GM19025 (cell line): ENCODE data around the gene CRTAC1.

Experiments
- ATAC-seq: cut with Tn5 transposase; IDR thresholded peaks from one replicate; pipeline ENCODE4 v1.9.1; 2021; ENCODE audit warnings: mild to moderate bottlenecking, low read depth, moderate library complexity; ENCODE audit not compliant: unreplicated experiment

The CRTAC1 gene

DNA sequence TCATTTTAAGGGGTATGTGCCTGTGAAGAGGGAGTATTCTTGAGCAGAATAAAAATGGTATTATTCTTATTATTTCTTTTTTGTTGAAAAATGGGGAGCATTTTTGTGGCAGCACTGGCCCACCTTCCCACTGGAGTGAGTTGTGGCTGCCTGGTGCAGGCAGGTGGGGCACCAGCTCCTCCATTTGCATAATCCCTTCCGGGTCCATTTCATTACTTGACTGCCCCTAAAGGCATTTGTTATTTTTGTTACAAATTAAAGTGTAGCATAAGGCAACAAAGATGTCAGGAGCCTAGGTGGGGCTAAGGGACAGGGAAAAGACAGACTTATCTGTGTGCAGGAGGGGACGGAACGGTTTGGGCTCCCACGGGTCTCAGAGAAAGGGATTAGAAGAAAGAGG lies 154.0 kb downstream of the CRTAC1 start:
- ATAC-seq: no peak

DNA sequence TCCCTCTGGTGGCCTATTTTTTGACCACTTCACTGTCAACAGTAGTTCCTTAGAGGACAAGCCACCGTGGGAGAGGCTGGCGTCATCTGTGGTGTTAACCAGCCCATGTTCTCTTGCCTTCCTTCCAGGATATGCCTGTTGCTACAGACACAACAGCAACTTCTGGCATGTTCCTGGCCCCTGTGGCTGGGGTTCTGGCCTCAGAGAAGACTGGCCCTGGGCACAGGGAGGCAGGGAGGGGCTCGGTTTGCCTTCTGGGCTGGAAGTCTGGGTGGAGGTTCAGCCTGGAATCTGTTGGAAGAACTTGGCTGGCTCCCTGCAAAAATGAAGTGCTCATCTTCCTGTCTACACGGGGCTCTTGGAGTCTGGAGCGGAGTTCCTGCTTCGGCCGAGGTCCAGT lies 155.0 kb downstream of the CRTAC1 start:
- no peak for ATAC-seq

DNA sequence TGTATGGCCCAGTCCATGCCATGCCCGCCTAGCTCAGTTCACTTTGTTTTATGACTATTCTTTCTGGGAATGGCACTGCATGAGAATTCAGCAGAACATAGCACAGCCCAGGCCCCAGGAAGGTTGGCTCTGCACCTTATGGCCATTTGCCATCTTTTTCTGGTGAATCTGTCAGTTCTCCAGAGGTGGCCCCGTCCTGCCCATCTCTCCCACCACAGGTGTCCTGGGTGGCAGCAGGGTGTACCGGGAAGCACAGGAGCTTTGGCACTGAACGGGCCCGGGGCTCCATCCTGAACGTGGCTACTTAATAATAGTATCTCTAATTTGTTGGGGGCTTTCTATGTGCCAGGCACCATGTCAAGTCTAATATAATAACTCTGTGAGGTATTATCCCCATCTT lies 156.1 kb downstream of the CRTAC1 start:
- ATAC-seq: no peak

DNA sequence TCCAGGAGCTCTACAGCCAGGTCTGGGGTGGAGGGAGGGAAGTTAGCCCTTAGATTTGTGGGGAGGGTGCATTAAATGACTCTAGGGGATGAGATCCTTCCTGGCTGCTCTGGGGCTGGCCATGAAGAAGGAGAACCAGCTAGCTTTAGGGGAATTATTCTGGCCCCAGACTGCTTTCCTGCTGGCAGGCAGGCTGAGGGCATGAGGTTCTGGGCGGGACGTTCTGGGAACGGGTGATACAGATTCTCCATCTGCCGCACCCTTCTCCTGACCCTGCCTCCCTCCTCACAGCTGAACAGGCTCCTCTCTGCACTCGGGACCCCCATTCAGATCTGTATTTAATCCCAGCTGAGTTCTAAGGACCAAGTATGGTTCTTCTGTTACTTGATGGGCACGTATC lies 156.9 kb downstream of the CRTAC1 start:
- ATAC-seq: no peak

DNA sequence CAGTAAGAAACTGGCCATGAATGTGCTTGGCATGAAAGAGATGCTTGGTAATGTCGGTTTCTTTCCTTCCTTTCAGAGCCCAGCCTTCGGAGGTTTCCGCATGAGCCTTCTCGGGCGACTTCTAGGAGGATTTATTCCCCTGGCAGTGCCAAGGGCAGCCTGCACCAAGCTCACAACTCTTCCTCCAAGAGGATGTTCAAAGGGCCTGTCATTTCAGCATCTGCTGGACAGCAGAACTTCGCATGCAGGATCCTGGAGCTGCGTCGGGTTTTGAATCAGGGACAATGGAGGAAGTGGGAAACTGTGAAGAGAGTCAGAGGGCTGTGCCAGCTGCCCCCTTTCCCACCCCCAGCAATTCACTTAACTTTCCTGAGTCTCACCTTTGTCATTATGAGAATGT lies 159.4 kb downstream of the CRTAC1 start:
- no peak for ATAC-seq

DNA sequence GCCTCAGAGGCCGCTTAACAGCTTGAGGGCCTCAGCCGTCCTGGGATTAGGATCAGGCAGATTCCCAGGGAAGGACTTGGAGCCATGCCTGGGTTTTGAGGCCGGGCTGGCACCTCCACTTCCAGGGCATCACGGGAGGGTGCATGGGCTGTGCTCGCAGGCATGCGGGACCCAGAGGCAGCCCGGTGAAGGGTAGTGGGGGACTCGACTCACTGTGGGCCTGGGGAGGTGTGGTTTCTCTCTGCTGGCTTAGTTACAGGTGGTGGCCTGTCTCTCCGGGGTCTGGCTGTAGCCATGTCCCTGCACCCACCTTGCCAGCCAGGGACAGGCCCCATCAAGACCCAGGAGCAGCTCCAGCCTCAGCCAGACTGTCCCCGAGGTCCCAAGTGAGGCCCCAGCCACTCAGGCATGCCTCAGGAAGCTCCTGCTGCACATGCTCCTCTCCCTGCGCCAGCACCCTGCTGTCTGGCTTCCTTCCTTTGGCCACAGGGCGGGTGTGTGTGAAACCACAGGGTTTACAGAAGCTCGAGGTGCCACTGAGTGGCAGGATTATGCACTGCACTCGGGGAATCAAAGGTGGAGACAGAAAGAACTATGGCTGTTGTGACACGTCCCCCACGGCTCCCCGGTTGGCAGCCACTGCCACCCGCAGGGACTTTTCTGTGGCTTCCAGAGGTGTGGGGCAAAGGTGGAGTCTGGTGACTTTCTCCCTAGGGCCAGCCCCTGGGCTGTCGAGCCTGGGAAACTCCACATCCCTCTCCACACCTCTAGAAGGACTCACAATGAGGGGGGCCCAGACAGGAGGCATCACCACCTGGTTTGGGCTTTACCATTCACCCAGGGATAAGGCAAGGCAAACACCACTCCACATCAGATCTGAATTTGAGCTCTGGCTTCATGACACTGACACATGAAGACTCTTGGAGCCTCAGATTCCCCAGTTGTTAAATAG lies 161.1 kb downstream of the CRTAC1 start:
- peak; percentile 98 for ATAC-seq

DNA sequence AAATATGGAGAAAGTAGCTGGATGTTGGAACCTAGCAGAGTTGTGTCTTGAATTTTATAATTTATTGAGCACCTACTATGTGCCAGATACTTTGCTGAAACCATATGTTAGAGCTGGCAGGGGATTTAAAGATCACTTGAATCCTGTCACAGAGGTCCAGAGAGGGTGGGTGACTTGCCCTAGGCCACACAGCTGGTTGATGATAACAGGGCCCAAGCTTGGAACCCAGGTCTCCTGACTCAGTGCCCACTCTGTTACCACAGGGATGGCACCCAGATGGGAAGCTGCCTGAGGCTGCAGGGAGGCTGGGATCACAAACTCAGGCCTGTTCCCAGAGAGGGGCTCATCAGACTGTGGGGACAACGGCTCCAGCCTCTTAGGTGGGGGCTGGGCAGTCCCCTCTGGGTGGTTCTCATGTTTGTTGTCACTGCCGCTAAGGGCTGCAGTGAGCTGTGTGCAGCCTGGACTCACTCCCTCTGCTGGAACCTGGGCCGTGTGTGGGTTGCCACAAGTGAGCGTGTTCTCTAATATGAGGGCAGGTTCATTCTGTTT lies 162.2 kb downstream of the CRTAC1 start:
- ATAC-seq: no peak

DNA sequence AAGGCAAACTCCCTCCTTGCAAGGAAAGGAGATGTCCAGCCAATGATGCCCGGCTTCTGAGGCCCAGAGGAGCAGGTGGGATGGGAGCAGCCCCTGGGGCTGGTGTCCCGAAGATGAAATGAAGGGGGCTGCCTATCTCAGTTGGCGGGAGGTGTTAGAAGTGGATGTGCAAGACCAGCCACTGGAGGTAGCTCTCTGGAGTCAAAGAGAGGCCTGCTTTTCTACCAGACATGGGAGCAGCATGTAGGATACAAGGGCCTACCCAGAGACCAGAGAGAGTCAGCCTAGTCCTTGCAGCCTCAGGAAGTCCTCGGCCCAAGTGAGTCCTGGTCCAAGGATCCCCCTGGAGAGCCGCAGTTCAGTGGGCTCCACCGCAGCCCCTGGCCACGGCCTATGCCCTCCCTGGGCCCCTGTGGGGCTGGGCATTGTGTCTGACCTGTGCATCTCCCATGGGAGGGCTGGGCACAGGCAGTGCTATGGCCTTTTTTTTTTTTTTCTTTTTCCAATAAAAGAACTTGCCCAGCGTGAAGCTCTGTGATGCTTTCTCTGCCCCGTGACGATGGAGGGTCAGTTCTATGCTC lies 163.1 kb downstream of the CRTAC1 start:
- ATAC-seq: no peak

DNA sequence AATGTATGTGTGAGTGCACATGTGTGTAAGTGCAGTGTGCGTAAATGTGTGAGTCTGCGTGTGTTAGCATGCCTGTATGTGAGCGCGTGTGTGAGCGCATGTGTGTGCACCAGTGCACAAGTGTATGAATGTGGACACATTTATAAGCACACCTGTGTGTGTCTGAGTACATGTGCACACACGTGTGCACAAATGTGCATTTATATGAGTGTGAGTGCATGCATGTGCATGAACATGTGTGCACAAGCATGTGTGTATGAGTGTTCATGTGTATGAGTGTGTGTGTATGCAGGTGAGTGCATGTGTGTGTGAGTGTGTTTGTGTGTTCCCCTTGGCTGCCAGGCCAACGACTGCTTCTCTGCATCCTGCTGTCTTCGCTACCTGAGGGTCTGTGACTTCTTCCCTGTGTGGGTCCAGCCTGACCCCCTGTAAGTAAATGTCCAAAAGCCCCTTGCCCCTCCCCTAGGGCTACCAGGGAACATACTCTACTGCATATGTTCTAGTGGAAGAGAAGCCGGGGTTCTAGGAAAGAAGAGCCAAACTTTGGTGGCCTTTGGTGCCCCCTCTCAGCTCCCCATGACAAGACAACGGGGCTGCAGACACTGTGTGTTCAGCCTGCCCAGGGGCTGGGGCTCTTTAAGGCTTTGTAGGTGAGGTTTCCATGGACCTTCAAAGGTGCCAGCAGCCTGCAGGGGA lies 163.7 kb downstream of the CRTAC1 start:
- ATAC-seq: no peak

DNA sequence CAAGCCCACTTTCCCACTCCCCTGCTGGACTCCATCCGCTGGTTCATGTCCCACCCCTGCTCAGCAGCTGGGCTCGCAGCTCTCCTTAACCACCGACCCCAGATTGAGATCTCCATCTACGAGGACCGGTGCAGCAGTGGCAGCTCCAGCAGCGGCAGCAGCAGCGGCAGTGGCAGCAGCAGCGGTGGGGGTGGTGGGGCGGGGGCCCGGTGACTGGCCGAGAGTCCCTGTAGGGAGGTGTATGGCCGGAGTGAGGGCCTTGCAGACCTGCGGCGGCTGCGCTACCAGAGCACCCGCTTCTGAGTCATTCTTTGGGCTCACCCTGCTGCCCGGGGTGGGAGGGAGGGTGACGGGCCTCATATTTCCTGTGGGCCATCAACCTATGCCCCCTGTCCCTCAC lies 164.9 kb downstream of the CRTAC1 start:
- no peak for ATAC-seq

DNA sequence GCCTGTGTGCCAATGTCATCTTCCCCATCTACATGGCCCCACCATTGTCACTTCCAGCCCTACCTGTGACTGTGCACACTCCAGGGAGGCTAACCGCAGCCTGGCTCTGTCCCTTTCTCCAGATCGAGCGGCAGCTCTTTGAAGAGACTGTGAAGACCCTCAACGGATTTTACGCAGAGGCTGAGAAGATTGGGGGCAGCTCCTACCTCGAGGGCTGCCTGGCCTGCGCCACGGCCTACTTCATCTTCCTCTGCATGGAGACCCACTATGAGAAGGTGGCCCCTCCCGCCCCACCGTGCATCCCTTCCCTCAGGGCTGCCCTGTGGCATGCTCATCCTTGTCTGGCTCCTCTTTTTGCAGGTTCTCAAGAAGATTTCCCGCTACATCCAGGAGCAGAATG lies 166.6 kb downstream of the CRTAC1 start:
- no peak for ATAC-seq

DNA sequence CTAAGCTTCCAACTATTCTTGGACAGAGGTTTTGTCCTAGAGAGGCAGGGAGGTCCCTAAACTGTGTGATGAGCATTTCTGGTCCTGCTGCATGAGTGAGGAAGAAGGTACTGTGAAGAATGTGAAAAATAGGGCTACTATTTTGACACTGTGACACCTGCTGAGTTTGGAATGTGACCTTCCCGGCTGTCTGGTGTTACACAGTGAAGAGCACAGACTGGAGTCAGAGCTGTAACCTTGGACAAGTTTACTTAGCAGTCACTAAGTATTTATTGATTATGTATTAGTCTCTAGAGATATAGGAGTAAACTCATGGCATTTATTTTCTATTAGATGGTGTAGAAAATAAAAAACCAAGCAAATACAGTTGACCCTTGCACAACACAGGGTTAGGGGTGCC lies 168.5 kb downstream of the CRTAC1 start:
- ATAC-seq: no peak

DNA sequence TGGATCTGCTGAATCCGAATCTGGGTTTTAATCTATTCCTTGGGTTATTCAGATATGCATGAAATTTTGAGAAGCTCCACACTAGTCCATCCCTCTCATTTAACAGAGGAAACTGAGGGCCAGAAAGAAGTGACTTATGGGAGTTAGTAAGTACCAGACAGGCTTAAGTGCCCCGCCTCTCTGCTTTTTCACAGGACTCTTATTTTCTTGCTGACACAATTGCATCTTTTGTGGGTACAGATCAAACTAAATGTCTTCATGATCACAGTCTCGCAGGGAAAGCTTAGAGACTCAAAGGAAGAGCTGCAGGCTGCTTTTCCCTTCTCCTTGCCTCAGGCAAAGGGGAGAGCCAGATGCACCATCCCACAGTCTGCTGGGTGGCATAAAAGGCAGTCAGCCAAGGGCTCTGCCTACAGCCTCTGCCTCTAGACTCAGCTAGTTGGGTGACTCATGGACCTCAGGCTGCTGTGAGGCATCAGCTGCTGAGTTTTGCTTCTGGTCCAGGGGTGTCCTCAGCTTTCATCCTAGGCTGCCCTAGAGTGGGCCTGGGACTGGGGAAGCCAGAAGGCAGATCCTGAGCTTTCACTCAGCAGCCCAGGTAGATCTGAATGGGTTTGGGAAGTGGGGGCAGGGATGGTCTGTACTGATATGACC lies 169.2 kb downstream of the CRTAC1 start:
- no peak for ATAC-seq

DNA sequence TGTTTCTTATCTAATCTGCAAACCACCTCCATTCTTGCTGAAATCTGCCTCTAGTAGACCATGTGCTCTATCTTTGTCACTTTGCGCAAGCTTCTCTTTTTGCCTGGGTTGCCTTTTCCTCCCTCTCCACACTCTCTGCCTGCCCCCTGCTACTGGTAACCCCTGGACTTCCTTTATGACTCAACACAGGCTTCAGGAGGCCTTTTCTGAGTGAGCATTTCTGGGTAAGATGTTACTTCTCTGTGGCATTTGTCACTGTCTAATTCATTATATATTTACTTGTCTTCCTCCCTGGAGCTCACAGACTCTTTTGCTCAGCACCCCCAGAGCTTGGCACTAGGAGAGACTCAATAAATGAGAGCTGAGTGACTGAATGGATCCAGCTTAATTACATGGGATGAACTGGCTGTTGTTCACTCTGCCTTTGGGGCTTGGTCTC lies 172.4 kb downstream of the CRTAC1 start:
- ATAC-seq: no peak

DNA sequence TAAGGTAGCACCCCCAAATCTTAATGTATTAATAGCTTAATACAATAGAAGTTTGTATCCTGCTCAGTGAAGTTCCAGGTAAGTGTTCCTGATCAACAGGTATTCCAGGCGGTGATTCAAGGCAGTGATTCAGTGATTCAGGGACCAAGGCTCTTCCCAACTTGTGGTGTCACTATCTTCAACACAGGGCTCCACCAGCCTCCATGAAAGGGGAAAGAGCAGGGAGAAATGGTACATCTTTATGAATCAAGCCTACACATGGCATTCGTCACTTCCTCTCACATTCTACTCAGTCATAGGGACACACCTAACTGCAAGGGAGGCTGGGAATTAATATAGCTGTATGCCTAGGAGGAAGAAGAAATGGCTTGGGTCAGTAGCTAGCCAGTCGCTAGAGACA lies 175.7 kb downstream of the CRTAC1 start:
- ATAC-seq: no peak

DNA sequence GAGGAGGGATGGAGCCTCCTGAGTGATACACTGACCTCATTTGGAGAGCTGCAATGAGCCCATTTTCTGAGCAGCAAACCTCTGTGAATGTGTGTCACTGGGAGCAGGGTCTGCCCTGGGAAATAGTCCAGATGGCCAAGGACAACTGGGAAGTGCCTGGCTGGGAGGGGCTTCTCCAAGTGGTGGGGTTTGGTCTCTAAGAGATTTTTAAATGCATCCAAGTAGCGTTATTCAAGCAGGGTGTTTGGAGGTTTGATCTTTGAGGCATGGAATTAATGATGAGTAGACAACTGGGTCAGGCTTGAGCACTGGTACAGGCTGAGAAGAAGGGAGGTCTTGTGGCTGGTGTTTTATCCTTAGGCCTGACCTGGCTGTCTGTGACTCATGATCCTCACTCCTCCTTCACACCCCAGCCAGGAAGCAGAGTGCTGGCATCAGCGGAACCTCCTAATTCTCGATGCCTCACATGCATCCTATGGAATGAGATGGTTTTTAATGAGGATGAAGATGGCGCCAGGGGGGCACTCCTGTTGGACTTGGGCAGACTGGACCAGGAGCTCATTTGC lies 177.5 kb downstream of the CRTAC1 start:
- ATAC-seq: no peak

DNA sequence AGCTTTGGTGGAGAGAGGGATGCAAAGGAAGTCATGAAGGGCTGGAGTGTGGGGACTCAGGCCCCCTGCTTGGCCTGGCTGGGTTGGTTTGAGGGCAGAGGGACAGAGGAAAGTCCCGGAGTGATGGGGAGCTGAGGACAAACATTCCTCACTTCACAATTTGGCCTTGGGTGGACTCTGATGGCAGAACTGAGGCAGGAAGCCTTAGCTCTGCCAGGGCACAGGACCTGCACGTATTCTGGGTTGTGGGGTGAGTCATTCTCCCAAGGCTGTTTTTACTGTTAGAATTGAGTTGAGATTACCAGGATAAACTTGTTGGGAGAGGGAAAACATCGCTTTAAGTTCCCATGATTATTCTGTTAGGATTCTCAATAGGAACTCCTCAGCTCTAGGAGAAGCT lies 178.1 kb downstream of the CRTAC1 start:
- no peak for ATAC-seq

DNA sequence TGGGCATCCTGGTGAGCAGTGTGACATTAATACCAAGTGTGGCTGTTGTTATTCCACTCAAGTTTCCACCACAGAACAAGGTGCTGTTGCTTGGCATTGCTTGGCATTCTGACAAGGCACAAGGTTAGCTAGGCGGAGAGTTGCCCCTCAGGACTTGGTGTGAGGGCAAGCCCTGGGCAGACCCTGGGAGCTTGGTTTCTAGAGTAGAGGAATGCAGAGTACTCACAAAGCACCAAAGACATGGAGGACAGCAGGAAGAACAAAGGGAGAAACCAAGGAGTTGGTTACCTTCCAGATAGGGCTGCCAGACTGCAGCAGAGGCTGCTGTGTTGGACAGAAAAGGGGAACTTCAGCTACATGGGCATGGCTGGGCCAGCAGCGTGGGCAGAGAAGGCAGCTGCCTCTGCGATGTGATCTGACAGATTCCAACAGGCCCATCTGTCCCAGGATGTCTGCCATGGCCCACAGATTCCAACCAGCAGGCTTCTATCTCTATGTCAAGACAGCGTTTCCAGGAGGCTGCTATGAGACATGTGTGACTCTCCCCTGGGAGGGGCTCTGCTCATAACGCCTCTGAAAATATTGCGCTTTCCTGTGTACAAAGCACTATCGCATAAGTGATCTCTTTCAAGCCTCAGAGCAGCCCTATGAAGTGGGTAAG lies 178.9 kb downstream of the CRTAC1 start:
- ATAC-seq: no peak

DNA sequence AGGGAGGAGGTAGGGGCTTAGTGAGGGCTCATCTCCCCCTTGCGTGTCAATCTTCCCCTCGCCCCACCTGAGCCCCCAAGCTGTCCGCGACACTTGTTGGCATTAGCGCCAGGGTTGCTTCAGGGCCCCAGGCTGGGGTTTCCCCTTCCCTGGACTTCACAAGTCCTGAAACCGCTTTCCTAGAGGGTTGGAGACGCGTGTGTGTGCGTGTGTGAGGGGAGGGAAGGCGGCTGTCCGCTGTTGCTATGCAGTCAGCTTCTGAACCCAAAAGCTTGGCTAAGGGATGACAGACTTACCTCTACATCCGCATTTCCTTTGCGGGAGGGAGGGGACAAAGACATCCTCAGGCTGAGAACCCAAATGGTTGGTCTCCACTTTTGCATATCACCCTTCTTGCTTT lies 180.0 kb downstream of the CRTAC1 start:
- no peak for ATAC-seq
